IMR-90 (cell line): ENCODE data around the gene CXCL3. TPM values are rescaled to one million over a fixed set of nuclear protein-coding genes. Genes with fewer than 3 reads are reported as not detected.

Source experiments
- ATAC-seq: fragments of 200-7000 bp; cut with Tn5 transposase; 2 replicates; pipeline ENCODE4 v1.9.1; 2020; ENCODE audit warnings: low read depth, mild to moderate bottlenecking, moderate library complexity
- BruUV-seq: library from RNA; stranded (reverse); fragments of 400-500 nt; replicated peaks from 2 replicates; lab custom pipeline; 2021; lab: Mats Ljungman, UMichigan
- CTCF ChIA-PET: fragments of 300-600 bp; formaldehyde crosslinking; extraction: SDS; loops from one replicate; lab custom pipeline; 2021; ENCODE audit warnings: antibody characterized with exemption; lab: Yijun Ruan, JAX
- POLR2A ChIA-PET: fragments of 300-600 bp; sonication (Branson Sonifier 250); formaldehyde crosslinking; loops from one replicate; lab custom pipeline; 2022; ENCODE audit warnings: antibody characterized with exemption; ENCODE audit not compliant: unreplicated experiment; lab: Charles Lee
- DNase-seq: peaks from one replicate; pipeline ENCODE4 v3.0.0; 2013
- H2AFZ ChIP-seq: replicated peaks from 2 replicates; pipeline ENCODE3; 2013; ENCODE audit warnings: low read length, mild to moderate bottlenecking; ENCODE audit not compliant: poor library complexity
- H2AK5ac ChIP-seq: 2 replicates; pipeline ENCODE4 v1.6.1; 2013; ENCODE audit warnings: low read depth, low read length, inconsistent platforms
- H2AK9ac ChIP-seq: replicated peaks from 2 replicates; pipeline ENCODE3; 2013; ENCODE audit warnings: mild to moderate bottlenecking, low read depth, low read length, moderate library complexity; ENCODE audit not compliant: poor library complexity
- H2BK120ac ChIP-seq: 2 replicates; pipeline ENCODE4 v1.6.1; 2013; ENCODE audit warnings: low read depth, low read length, inconsistent platforms
- H2BK15ac ChIP-seq: 3 replicates; pipeline ENCODE4 v1.6.1; 2013; ENCODE audit warnings: low read depth, low read length, inconsistent platforms
- H2BK20ac ChIP-seq: 2 replicates; pipeline ENCODE4 v1.6.1; 2013; ENCODE audit warnings: low read depth, mild to moderate bottlenecking, inconsistent platforms, low read length, moderate library complexity
- H2BK5ac ChIP-seq: 2 replicates; pipeline ENCODE4 v1.6.1; 2013; ENCODE audit warnings: mild to moderate bottlenecking, low read depth, low read length, inconsistent platforms; ENCODE audit not compliant: poor library complexity, severe bottlenecking
- H3K14ac ChIP-seq: replicated peaks from 2 replicates; pipeline ENCODE4 v1.6.1; 2013; ENCODE audit warnings: low read depth, low read length, inconsistent platforms
- H3K18ac ChIP-seq: 2 replicates; pipeline ENCODE4 v1.6.1; 2013; ENCODE audit warnings: low read depth, low read length, control low read depth
- H3K23ac ChIP-seq: 2 replicates; pipeline ENCODE4 v1.6.1; 2013; ENCODE audit warnings: low read depth, low read length, inconsistent platforms
- H3K27ac ChIP-seq: 2 replicates; pipeline ENCODE4 v1.5.1; 2013; ENCODE audit warnings: mild to moderate bottlenecking, control low read depth, low read length; ENCODE audit not compliant: insufficient read depth
- H3K27me3 ChIP-seq: 2 replicates; pipeline ENCODE4 v1.6.1; 2013; ENCODE audit warnings: low read length; ENCODE audit not compliant: control insufficient read depth, insufficient read depth
- H3K36me3 ChIP-seq: 2 replicates; pipeline ENCODE4 v1.6.1; 2013; ENCODE audit warnings: low read length, mixed read lengths; ENCODE audit not compliant: control insufficient read depth, insufficient read depth
- H3K4ac ChIP-seq: 2 replicates; pipeline ENCODE4 v1.6.1; 2013; ENCODE audit warnings: low read depth, low read length, inconsistent platforms
- H3K4me1 ChIP-seq: 2 replicates; pipeline ENCODE4 v1.6.1; 2013; ENCODE audit warnings: low read length, mixed read lengths; ENCODE audit not compliant: control insufficient read depth, insufficient read depth
- H3K4me2 ChIP-seq: 2 replicates; pipeline ENCODE4 v1.6.1; 2013; ENCODE audit warnings: low read depth, mild to moderate bottlenecking, control low read depth, low read length, moderate library complexity
- H3K4me3 ChIP-seq: 2 replicates; pipeline ENCODE4 v1.5.1; 2013; ENCODE audit warnings: low read depth, mild to moderate bottlenecking, control low read depth, low read length, moderate library complexity; ENCODE audit not compliant: insufficient read depth
- H3K56ac ChIP-seq: 2 replicates; pipeline ENCODE4 v1.6.1; 2013; ENCODE audit warnings: low read length, inconsistent platforms; ENCODE audit not compliant: insufficient read depth; ENCODE audit errors: extremely low read depth
- H3K79me1 ChIP-seq, 2 experiments: 2 replicates each; pipeline ENCODE4 v1.6.1; 2013; ENCODE audit warnings: low read length in 2 of 2, inconsistent platforms in 1 of 2, low read depth in 1 of 2
- H3K9ac ChIP-seq: 2 replicates; pipeline ENCODE4 v1.6.1; 2013; ENCODE audit warnings: low read depth, low read length, control low read depth
- H3K9me1 ChIP-seq: 2 replicates; pipeline ENCODE4 v1.6.1; 2013; ENCODE audit warnings: low read length, inconsistent platforms; ENCODE audit not compliant: insufficient read depth
- H3K9me3 ChIP-seq: 2 replicates; pipeline ENCODE4 v1.6.1; 2013; ENCODE audit warnings: low read length; ENCODE audit not compliant: control insufficient read depth, insufficient read depth
- H4K20me1 ChIP-seq: 2 replicates; pipeline ENCODE4 v1.6.1; 2013; ENCODE audit warnings: low read length, inconsistent platforms; ENCODE audit not compliant: insufficient read depth
- H4K5ac ChIP-seq: 2 replicates; pipeline ENCODE4 v1.6.1; 2013; ENCODE audit warnings: mild to moderate bottlenecking, low read depth, low read length, control low read depth
- H4K8ac ChIP-seq, 2 experiments: 2 replicates each; pipeline ENCODE4 v1.6.1; 2013; ENCODE audit warnings: low read depth in 2 of 2, low read length in 2 of 2, control low read depth in 1 of 2, inconsistent platforms in 1 of 2
- H4K91ac ChIP-seq: 2 replicates; pipeline ENCODE4 v1.6.1; 2013; ENCODE audit warnings: low read depth, low read length, inconsistent platforms; ENCODE audit not compliant: insufficient read depth
- FOS ChIP-seq: fragments of 150-350 bp; IDR thresholded peaks from 2 replicates; pipeline ENCODE4 v1.6.1; 2016; ENCODE audit warnings: low read depth, low read length
- USF2 ChIP-seq: fragments of 150-350 bp; IDR thresholded peaks from 2 replicates; pipeline ENCODE4 v1.6.1; 2017; ENCODE audit warnings: mild to moderate bottlenecking, antibody characterized with exemption, low read length, low read depth
- WGBS, 2 experiments: methylation state at CpG; one replicate each; pipeline versions ENCODE4 v1.1.5 to v1.1.7; 2013; ENCODE audit warnings: missing lambda C conversion rate in 2 of 2; ENCODE audit not compliant: insufficient read length in 1 of 2; ENCODE audit errors: extremely low coverage in 2 of 2; 5-methylcytosine and 5-hydroxymethylcytosine counted together
- dilution Hi-C: fragments of 300-500 bp; cut with HindIII; formaldehyde crosslinking; loops from one replicate; pipeline ENCODE4 v1.14.3; 2018; ENCODE audit warnings: low sequenced_read_pairs; ENCODE audit not compliant: unreplicated experiment
- in situ Hi-C: fragments of 300-500 bp; cut with MboI; formaldehyde crosslinking; loops from 3 replicates; pipeline ENCODE4 v1.14.3; 2019; ENCODE audit warnings: low sequenced_read_pairs, inconsistent platforms, mixed read lengths
- intact Hi-C: fragments of 100-400 bp; cut with micrococcal nuclease; formaldehyde crosslinking; loops from 2 replicates; pipeline ENCODE4 v1.10.0; 2022
- polyA plus RNA-seq, 3 experiments: library from polyadenylated mRNA; depleted of rRNA; stranded (reverse); fragments of >200 nt; gene quantifications; 2 replicates each; pipeline ENCODE4 v1.2.3, GENCODE V29; 2012; ENCODE audit warnings: low replicate concordance in 1 of 3
- total RNA-seq: library from RNA; depleted of rRNA; stranded (reverse); fragments of >200 nt; gene quantifications from 2 replicates; pipeline ENCODE4 v1.2.3, GENCODE V29; 2012

Gene CXCL3
- total and polyA plus RNA-seq, 2 of the 4 experiments (the other 2 are of a cell fraction): 0.18 to 0.74 TPM

- no peaks in the 10 kb centered on the region for H3K9me1 ChIP-seq
- H3K27ac ChIP-seq: no peak overlapping the region
- H2AK5ac ChIP-seq: no peak overlapping the region
- H3K18ac ChIP-seq: no peak overlapping the region
- H2AK9ac ChIP-seq: no peak overlapping the region
- no peak overlapping the region for H2BK20ac ChIP-seq
- H2BK5ac ChIP-seq: no peak overlapping the region
- no peak for TF ChIP-seq FOS
- no peak for TF ChIP-seq USF2
- H3K27me3 ChIP-seq: no peaks in the 10 kb centered on the region
- H3K4me1 ChIP-seq: no peaks in the 10 kb centered on the region
- H3K9me3 ChIP-seq: peaks cover 2% of the 10 kb centered on the region; the same call in 1 of the 2 replicates
- CTCF ChIA-PET: no interaction called here
- no peaks in the 10 kb centered on the region for H3K79me1 ChIP-seq
- DNase-seq (no peak), ATAC-seq (no peak)
- intact Hi-C loops: no loop called here
- dilution Hi-C loops: no loop called here
- no peak overlapping the region for H4K5ac ChIP-seq
- H3K56ac ChIP-seq: no peak overlapping the region
- no peaks in the 10 kb centered on the region for H4K20me1 ChIP-seq
- no peak overlapping the region for H4K91ac ChIP-seq
- BruUV-seq: no TSS peak
- no peak overlapping the region for H2BK15ac ChIP-seq
- H3K4me3 ChIP-seq: no peak overlapping the region
- WGBS, 2 experiments: no CpG with 5 or more reads among the region's 6 CpGs
- H2BK120ac ChIP-seq: no peak overlapping the region
- POLR2A ChIA-PET: no interaction called here
- H3K9ac ChIP-seq: no peak overlapping the region
- H3K4ac ChIP-seq: no peak overlapping the region
- H3K36me3 ChIP-seq: no peaks in the 10 kb centered on the region
- H3K14ac ChIP-seq: no peak overlapping the region
- H2AFZ ChIP-seq: no peak overlapping the region
- no peak overlapping the region for H4K8ac ChIP-seq
- in situ Hi-C loops: no loop called here
- H3K4me2 ChIP-seq: no peak overlapping the region
- no peak overlapping the region for H3K23ac ChIP-seq
Observed at GRCh38 chr4:74065115-74065642, 26.7 kb upstream of the CXCL3 start.
